Mesodermal cell (in vitro differentiated cells): Measurements from ENCODE around the gene CLEC14A.

Source experiments
- H3K27ac ChIP-seq: 2 replicates; pipeline ENCODE4 v1.7.0; 2013; ENCODE audit warnings: mild to moderate bottlenecking, low read depth, low read length, moderate library complexity; ENCODE audit not compliant: severe bottlenecking
- H3K36me3 ChIP-seq: 2 replicates; pipeline ENCODE4 v1.7.1; 2013; ENCODE audit warnings: mild to moderate bottlenecking, low read length, moderate library complexity; ENCODE audit not compliant: control insufficient read depth, insufficient read depth
- H3K4me1 ChIP-seq: one replicate; pipeline ENCODE4 v1.7.1; 2013; ENCODE audit warnings: mild to moderate bottlenecking, low read length; ENCODE audit not compliant: insufficient read depth, control insufficient read depth, poor library complexity, severe bottlenecking
- H3K4me3 ChIP-seq: 2 replicates; pipeline ENCODE4 v1.7.0; 2013; ENCODE audit warnings: low read length, control low read depth, mild to moderate bottlenecking; ENCODE audit not compliant: insufficient read depth, poor library complexity, severe bottlenecking; ENCODE audit errors: extremely low read depth
- H3K9me3 ChIP-seq: 2 replicates; pipeline ENCODE4 v1.7.1; 2013; ENCODE audit warnings: mild to moderate bottlenecking, low read length, moderate library complexity; ENCODE audit not compliant: control insufficient read depth
- WGBS, 2 experiments: methylation state at CpG; one replicate each; pipeline ENCODE4 v1.1.5; 2013; ENCODE audit warnings: missing lambda C conversion rate in 2 of 2; ENCODE audit not compliant: insufficient coverage in 2 of 2; 5-methylcytosine and 5-hydroxymethylcytosine counted together

CLEC14A gene

GRCh38 chr14:38205119-38205813 lies 50.6 kb downstream of the CLEC14A start:
- Histone ChIP-seq H3K9me3 (no peaks in the 10 kb centered on the region), H3K4me3 (no peak overlapping the region), H3K27ac (no peak overlapping the region), H3K4me1 (peaks cover 6% of the 10 kb centered on the region), H3K36me3 (no peaks in the 10 kb centered on the region)
- 100% methylated on average over 1 of the region's 5 CpGs; no CpG with 5 or more reads in 1 of the 2 experiments for WGBS, 2 experiments

GRCh38 chr14:38204719-38205115 lies 51.2 kb downstream of the CLEC14A start:
- peaks cover 6% of the 10 kb centered on the region for H3K4me1 ChIP-seq

More at GRCh38 chr14:38204719-38205115, 51.2 kb downstream of the CLEC14A start:
- H3K9me3 ChIP-seq = no peaks in the 10 kb centered on the region
- no peaks in the 10 kb centered on the region for H3K36me3 ChIP-seq
- H3K27ac ChIP-seq = no peak overlapping the region
- no peak overlapping the region for H3K4me3 ChIP-seq
